ENCODE results near the gene CROCC2.

The CROCC2 gene

GRCh38 chr2:240932724-240933047 is 26.6 kb downstream of the CROCC2 start:
- DNase-seq (ENCODE audit: low read depth in 2 of 2, low spot score in 1 of 2) = no peak

GRCh38 chr2:240933048-240933965 is 27.2 kb downstream of the CROCC2 start:
- DNase-seq (ENCODE audit: low read depth in 2 of 2, low spot score in 1 of 2) = no peak

GRCh38 chr2:240933966-240934700 is 28.0 kb downstream of the CROCC2 start:
- DNase-seq (ENCODE audit: low read depth in 2 of 2, low spot score in 1 of 2) = no peak

- no peak for DNase-seq (ENCODE audit: low read depth in 2 of 2, low spot score in 1 of 2)
Measured at GRCh38 chr2:240934701-240935102, 28.6 kb downstream of the CROCC2 start.

- no peak for DNase-seq (ENCODE audit: low read depth in 2 of 2, low spot score in 1 of 2)
Measured at GRCh38 chr2:240935103-240935876, 29.2 kb downstream of the CROCC2 start.

- no peak for DNase-seq (ENCODE audit: low read depth in 2 of 2, low spot score in 1 of 2)
Measured at GRCh38 chr2:240936106-240936505, 30.0 kb downstream of the CROCC2 start.

GRCh38 chr2:240946046-240946445 is 39.9 kb downstream of the CROCC2 start:
- DNase-seq (ENCODE audit: low read depth in 2 of 2, low spot score in 1 of 2) = no peak

GRCh38 chr2:240946654-240947053 is 40.5 kb downstream of the CROCC2 start:
- DNase-seq (ENCODE audit: low read depth in 2 of 2, low spot score in 1 of 2) = no peak

GRCh38 chr2:240947176-240947575 is 41.0 kb downstream of the CROCC2 start:
- DNase-seq (ENCODE audit: low read depth in 2 of 2, low spot score in 1 of 2) = no peak

- no peak for DNase-seq (ENCODE audit: low read depth in 2 of 2, low spot score in 1 of 2)
Measured at GRCh38 chr2:240947607-240948006, 41.5 kb downstream of the CROCC2 start.

- no peak for DNase-seq (ENCODE audit: low read depth in 2 of 2, low spot score in 1 of 2)
Measured at GRCh38 chr2:240948086-240948485, 42.0 kb downstream of the CROCC2 start.

GRCh38 chr2:240948905-240949790 is 43.0 kb downstream of the CROCC2 start:
- no peak for DNase-seq (ENCODE audit: low read depth in 2 of 2, low spot score in 1 of 2)

- DNase-seq (ENCODE audit: low read depth in 2 of 2, low spot score in 1 of 2) = no peak
Measured at GRCh38 chr2:240949791-240950705, 43.9 kb downstream of the CROCC2 start.

- DNase-seq (ENCODE audit: low read depth in 2 of 2, low spot score in 1 of 2) = no peak
Measured at GRCh38 chr2:240951045-240951594, 45.0 kb downstream of the CROCC2 start.

- DNase-seq (ENCODE audit: low read depth in 2 of 2, low spot score in 1 of 2) = no peak
Measured at GRCh38 chr2:240952496-240953246, 46.5 kb downstream of the CROCC2 start.

- DNase-seq (ENCODE audit: low read depth in 2 of 2, low spot score in 1 of 2) = no peak
Measured at GRCh38 chr2:240953426-240954410, 47.6 kb downstream of the CROCC2 start.

Data from stimulated activated CD8-positive, alpha-beta memory T cell treated with anti-CD3 and anti-CD28 coated beads, Interleukin-4, amount 100 ng/mL, for 1 hour (primary cell).